HepG2 (cell line): ENCODE results near the gene SBK3. TPM values are rescaled to one million over a fixed set of nuclear protein-coding genes. Genes with fewer than 3 reads are reported as not detected.

ENCODE experiments used
- BCL6 ChIP-seq: IDR thresholded peaks from 2 replicates; pipeline ENCODE4 v1.6.1; 2016; ENCODE audit warnings: missing genetic modification reagents, missing compliant biosample characterization
- FOXA3 ChIP-seq: IDR thresholded peaks from 2 replicates; pipeline ENCODE4 v1.6.1; 2016; ENCODE audit warnings: missing genetic modification reagents, missing compliant biosample characterization
- FOXK2 ChIP-seq: fragments of 450-650 bp; IDR thresholded peaks from 2 replicates; pipeline ENCODE4 v1.6.1; 2016
- GLI4 ChIP-seq: sonication (generic); formaldehyde crosslinking; IDR thresholded peaks from 2 replicates; pipeline ENCODE4 v1.5.1; 2020; ENCODE audit warnings: missing genetic modification reagents, mild to moderate bottlenecking, moderate library complexity, borderline replicate concordance
- HES4 ChIP-seq: sonication (generic); formaldehyde crosslinking; IDR thresholded peaks from 2 replicates; pipeline ENCODE4 v1.9.0; 2021; ENCODE audit warnings: mild to moderate bottlenecking, missing genetic modification reagents, borderline replicate concordance
- HMG20A ChIP-seq: IDR thresholded peaks from 2 replicates; pipeline ENCODE4 v1.6.1; 2016; ENCODE audit warnings: borderline replicate concordance
- HNF4A ChIP-seq: sonication (generic); formaldehyde crosslinking; IDR thresholded peaks from 2 replicates; pipeline ENCODE4 v1.4.0; 2020; ENCODE audit warnings: missing genetic modification reagents
- HNRNPL ChIP-seq: fragments of 200-400 bp; formaldehyde crosslinking; IDR thresholded peaks from 2 replicates; pipeline ENCODE4 v1.6.1; 2017; ENCODE audit warnings: mild to moderate bottlenecking, low read depth, low read length
- KDM3A ChIP-seq: IDR thresholded peaks from 2 replicates; pipeline ENCODE4 v1.6.1; 2018; ENCODE audit warnings: low read depth, missing compliant biosample characterization
- MIER3 ChIP-seq: IDR thresholded peaks from 2 replicates; pipeline ENCODE4 v1.6.1; 2016; ENCODE audit warnings: missing compliant biosample characterization, borderline replicate concordance
- ONECUT2 ChIP-seq: sonication (generic); formaldehyde crosslinking; IDR thresholded peaks from 2 replicates; pipeline ENCODE4 v1.4.0; 2020; ENCODE audit warnings: missing genetic modification reagents
- RAD21 ChIP-seq: fragments of 450-650 bp; formaldehyde crosslinking; IDR thresholded peaks from 2 replicates; pipeline ENCODE4 v1.5.0; 2020; ENCODE audit warnings: mild to moderate bottlenecking
- SP1 ChIP-seq, 2 experiments: fragments of 450-650 bp in 1 of 2; sonication (generic) in 1 of 2; formaldehyde crosslinking in 1 of 2; IDR thresholded peaks; 2 replicates each; pipeline versions ENCODE4 v1.4.0 to v1.6.1; 2016 to 2020; ENCODE audit warnings: missing genetic modification reagents in 1 of 2
- TCF7 ChIP-seq: sonication (generic); IDR thresholded peaks from 2 replicates; pipeline ENCODE4 v1.6.1; 2016; ENCODE audit warnings: antibody characterized with exemption, low read depth
- THAP11 ChIP-seq: IDR thresholded peaks from 2 replicates; pipeline ENCODE4 v1.6.1; 2016; ENCODE audit warnings: missing biosample characterization, missing genetic modification reagents
- XRCC5 ChIP-seq: fragments of 200-400 bp; formaldehyde crosslinking; optimal IDR thresholded peaks from 2 replicates; pipeline ENCODE3; 2017; ENCODE audit warnings: mild to moderate bottlenecking, low read length
- ZIK1 ChIP-seq: sonication (generic); formaldehyde crosslinking; IDR thresholded peaks from 2 replicates; pipeline ENCODE4 v1.5.0; 2020; ENCODE audit warnings: mild to moderate bottlenecking, low read depth, missing genetic modification reagents, borderline replicate concordance
- ZNF207 ChIP-seq: fragments of 450-650 bp; IDR thresholded peaks from 2 replicates; pipeline ENCODE4 v1.6.1; 2016; ENCODE audit warnings: antibody characterized with exemption, borderline replicate concordance
- polyA plus RNA-seq, 8 experiments: library from polyadenylated mRNA; depleted of rRNA in 3 of 8; stranded (reverse) in 7 of 8; unstranded in 1 of 8; fragments of >200 nt; fragmentation: Illumina TruSeq in 4 of 8; extraction: Trizol in 4 of 8; gene quantifications; 2 replicates each; pipeline versions ENCODE4 v1.2.1 to v1.2.3, GENCODE V29; 2011 to 2016; ENCODE audit warnings: low read depth in 4 of 8, missing spikeins in 1 of 8, mixed read lengths in 1 of 8; ENCODE audit not compliant: insufficient read depth in 1 of 8
- total RNA-seq, 5 experiments: library from RNA; depleted of rRNA; stranded (reverse); fragments of >200 nt; fragmentation: Illumina TruSeq; extraction: Trizol; gene quantifications; 2 replicates each; pipeline ENCODE4 v1.2.3, GENCODE V29; 2016; ENCODE audit warnings: low read depth in 1 of 5
- TF ChIP-seq, protein P1 (sequence below): sonication (generic); formaldehyde crosslinking; IDR thresholded peaks from 2 replicates; pipeline ENCODE4 v1.4.0; 2020; ENCODE audit warnings: mild to moderate bottlenecking, low read depth, missing genetic modification reagents
- TF ChIP-seq, protein P2 (sequence below): sonication (generic); formaldehyde crosslinking; IDR thresholded peaks from 2 replicates; pipeline ENCODE4 v1.4.0; 2020; ENCODE audit warnings: missing genetic modification reagents
- TF ChIP-seq, protein P3 (sequence below), 2 experiments: sonication (generic) in 1 of 2; formaldehyde crosslinking in 1 of 2; IDR thresholded peaks; 2 replicates each; pipeline versions ENCODE4 v1.4.0 to v1.6.1; 2018 to 2020; ENCODE audit warnings: missing genetic modification reagents in 2 of 2, borderline replicate concordance in 1 of 2, low read depth in 1 of 2, mild to moderate bottlenecking in 1 of 2, missing biosample characterization in 1 of 2
- TF ChIP-seq, protein P4 (sequence below): sonication (generic); formaldehyde crosslinking; IDR thresholded peaks from 2 replicates; pipeline ENCODE4 v1.8.0; 2022; ENCODE audit warnings: missing genetic modification reagents, mild to moderate bottlenecking, moderate library complexity, borderline replicate concordance

The SBK3 gene
- total and polyA plus RNA-seq, 2 of the 13 experiments (the other 11 are each of a cell fraction or from before 2014, with no cell fraction given): 0.66 to 0.77 TPM

DNA sequence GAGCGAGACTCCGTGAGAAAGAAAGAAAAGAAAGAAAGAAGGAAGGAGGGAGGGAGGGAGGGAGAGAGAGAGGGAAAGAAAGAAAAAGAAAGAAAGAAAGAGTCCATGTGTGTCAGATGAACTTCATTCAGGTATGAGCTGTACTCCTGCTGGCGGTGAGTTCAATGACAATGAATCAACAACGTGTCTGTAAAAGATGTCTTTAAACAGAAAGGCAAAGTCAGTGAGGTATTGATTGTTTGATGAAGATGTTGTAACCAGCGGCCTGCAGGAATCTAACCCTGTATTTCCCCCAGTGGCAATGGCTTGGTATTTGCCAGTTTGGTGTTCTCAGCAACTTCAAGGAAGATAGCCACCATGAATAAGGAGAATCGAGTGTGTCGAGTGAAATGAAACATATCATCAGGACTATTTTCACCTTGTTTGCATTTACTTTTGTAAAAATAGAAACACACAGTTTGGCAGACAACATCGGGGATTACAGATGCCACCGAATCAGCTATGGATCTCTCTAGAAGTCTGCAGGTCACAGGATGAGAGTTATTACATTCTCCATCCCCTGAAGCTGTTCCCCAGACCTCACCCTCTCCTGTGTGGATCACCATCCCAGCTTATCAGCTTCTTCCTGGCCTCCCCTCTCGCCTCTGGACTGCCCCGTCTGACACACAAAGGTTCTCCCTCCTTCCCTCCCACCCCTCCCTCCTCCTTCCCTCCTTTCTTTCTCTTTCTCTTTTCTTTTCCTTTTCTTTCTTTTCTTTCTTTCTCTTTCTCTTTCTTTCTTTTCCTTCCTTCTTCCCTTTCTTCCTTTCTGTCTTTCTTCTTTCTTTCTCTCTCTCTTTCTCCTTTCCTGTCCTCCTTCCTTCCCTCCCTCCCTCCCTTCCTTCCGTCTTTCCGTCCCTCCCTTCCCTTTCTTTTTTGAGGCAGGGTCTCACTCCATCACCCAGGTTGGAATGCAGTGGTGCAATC is 8.2 kb upstream of the SBK3 start (continued):
- no peak for TF ChIP-seq XRCC5
- TF ChIP-seq MIER3: peak; percentile 53; the same call in 1 of the 2 replicates
- TF ChIP-seq ZNF207: no peak
- TF ChIP-seq HMG20A (CRISPR knock-in tag): peak; percentile 62; the same call in 1 of the 2 replicates
- peak; percentile 86 for TF ChIP-seq FOXA3 (CRISPR knock-in tag)
- TF ChIP-seq THAP11 (CRISPR knock-in tag): peak; percentile 58
- TF ChIP-seq HES4: no peak
- TF ChIP-seq RAD21 (CRISPR knock-in tag): no peak
- TF ChIP-seq, protein P1, sequence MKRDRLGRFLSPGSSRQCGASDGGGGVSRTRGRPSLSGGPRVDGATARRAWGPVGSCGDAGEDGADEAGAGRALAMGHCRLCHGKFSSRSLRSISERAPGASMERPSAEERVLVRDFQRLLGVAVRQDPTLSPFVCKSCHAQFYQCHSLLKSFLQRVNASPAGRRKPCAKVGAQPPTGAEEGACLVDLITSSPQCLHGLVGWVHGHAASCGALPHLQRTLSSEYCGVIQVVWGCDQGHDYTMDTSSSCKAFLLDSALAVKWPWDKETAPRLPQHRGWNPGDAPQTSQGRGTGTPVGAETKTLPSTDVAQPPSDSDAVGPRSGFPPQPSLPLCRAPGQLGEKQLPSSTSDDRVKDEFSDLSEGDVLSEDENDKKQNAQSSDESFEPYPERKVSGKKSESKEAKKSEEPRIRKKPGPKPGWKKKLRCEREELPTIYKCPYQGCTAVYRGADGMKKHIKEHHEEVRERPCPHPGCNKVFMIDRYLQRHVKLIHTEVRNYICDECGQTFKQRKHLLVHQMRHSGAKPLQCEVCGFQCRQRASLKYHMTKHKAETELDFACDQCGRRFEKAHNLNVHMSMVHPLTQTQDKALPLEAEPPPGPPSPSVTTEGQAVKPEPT (CRISPR knock-in tag): no peak
- TF ChIP-seq GLI4: no peak
- TF ChIP-seq, protein P2, sequence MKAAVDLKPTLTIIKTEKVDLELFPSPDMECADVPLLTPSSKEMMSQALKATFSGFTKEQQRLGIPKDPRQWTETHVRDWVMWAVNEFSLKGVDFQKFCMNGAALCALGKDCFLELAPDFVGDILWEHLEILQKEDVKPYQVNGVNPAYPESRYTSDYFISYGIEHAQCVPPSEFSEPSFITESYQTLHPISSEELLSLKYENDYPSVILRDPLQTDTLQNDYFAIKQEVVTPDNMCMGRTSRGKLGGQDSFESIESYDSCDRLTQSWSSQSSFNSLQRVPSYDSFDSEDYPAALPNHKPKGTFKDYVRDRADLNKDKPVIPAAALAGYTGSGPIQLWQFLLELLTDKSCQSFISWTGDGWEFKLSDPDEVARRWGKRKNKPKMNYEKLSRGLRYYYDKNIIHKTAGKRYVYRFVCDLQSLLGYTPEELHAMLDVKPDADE: no peak
- TF ChIP-seq KDM3A (CRISPR knock-in tag): no peak
- TF ChIP-seq, protein P3, sequence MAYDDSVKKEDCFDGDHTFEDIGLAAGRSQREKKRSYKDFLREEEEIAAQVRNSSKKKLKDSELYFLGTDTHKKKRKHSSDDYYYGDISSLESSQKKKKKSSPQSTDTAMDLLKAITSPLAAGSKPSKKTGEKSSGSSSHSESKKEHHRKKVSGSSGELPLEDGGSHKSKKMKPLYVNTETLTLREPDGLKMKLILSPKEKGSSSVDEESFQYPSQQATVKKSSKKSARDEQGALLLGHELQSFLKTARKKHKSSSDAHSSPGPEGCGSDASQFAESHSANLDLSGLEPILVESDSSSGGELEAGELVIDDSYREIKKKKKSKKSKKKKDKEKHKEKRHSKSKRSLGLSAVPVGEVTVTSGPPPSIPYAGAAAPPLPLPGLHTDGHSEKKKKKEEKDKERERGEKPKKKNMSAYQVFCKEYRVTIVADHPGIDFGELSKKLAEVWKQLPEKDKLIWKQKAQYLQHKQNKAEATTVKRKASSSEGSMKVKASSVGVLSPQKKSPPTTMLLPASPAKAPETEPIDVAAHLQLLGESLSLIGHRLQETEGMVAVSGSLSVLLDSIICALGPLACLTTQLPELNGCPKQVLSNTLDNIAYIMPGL (CRISPR knock-in tag; IDR thresholded peaks at IDR 0.05; ENCODE audit: borderline replicate concordance in 1 of 2, low read depth in 1 of 2): no peak
- peak; percentile 46; the same call in 1 of the 2 replicates for TF ChIP-seq HNF4A (CRISPR knock-in tag)
- TF ChIP-seq SP1 (IDR thresholded peaks at IDR 0.05): no peak
- TF ChIP-seq SP1 (CRISPR knock-in tag; IDR thresholded peaks at IDR 0.05): no peak
- peak; percentile 63 for TF ChIP-seq BCL6
- TF ChIP-seq, protein P4, sequence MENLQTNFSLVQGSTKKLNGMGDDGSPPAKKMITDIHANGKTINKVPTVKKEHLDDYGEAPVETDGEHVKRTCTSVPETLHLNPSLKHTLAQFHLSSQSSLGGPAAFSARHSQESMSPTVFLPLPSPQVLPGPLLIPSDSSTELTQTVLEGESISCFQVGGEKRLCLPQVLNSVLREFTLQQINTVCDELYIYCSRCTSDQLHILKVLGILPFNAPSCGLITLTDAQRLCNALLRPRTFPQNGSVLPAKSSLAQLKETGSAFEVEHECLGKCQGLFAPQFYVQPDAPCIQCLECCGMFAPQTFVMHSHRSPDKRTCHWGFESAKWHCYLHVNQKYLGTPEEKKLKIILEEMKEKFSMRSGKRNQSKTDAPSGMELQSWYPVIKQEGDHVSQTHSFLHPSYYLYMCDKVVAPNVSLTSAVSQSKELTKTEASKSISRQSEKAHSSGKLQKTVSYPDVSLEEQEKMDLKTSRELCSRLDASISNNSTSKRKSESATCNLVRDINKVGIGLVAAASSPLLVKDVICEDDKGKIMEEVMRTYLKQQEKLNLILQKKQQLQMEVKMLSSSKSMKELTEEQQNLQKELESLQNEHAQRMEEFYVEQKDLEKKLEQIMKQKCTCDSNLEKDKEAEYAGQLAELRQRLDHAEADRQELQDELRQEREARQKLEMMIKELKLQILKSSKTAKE (CRISPR knock-in tag): no peak
- peak; percentile 95 for TF ChIP-seq ONECUT2 (CRISPR knock-in tag)
- peak; percentile 90 for TF ChIP-seq TCF7
- 0 out of 2 replicates have a peak, but pooled peaks have one; percentile 33 for TF ChIP-seq FOXK2
- TF ChIP-seq ZIK1 (CRISPR knock-in tag): no peak
- TF ChIP-seq HNRNPL: no peak
